Testis (tissue), 2 donors: Measurements from ENCODE around the gene SLC38A10.

Experiments
- POLR2A ChIP-seq: fragments of 450-650 bp; IDR thresholded peaks from one replicate; pipeline ENCODE4 v1.6.1; 2017; ENCODE audit warnings: antibody characterized with exemption, mild to moderate bottlenecking, moderate library complexity
- TF ChIP-seq, protein P1 (sequence below), 3 experiments: fragments of 450-650 bp in 2 of 3; fragments of 200-600 bp in 1 of 3; sonication (generic) in 1 of 3; IDR thresholded peaks; one replicate each; pipeline ENCODE4 v1.5.1; 2016 to 2019; ENCODE audit warnings: antibody characterized with exemption in 3 of 3, mild to moderate bottlenecking in 2 of 3, moderate library complexity in 1 of 3

- TF ChIP-seq POLR2A, result no peak
- TF ChIP-seq, protein P1, sequence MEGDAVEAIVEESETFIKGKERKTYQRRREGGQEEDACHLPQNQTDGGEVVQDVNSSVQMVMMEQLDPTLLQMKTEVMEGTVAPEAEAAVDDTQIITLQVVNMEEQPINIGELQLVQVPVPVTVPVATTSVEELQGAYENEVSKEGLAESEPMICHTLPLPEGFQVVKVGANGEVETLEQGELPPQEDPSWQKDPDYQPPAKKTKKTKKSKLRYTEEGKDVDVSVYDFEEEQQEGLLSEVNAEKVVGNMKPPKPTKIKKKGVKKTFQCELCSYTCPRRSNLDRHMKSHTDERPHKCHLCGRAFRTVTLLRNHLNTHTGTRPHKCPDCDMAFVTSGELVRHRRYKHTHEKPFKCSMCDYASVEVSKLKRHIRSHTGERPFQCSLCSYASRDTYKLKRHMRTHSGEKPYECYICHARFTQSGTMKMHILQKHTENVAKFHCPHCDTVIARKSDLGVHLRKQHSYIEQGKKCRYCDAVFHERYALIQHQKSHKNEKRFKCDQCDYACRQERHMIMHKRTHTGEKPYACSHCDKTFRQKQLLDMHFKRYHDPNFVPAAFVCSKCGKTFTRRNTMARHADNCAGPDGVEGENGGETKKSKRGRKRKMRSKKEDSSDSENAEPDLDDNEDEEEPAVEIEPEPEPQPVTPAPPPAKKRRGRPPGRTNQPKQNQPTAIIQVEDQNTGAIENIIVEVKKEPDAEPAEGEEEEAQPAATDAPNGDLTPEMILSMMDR (IDR thresholded peaks at IDR 0.05), result no peak
Observed at GRCh38 chr17:81339534-81340296, 44.6 kb upstream of the SLC38A10 start.
